Heart left ventricle (tissue), 16 donors: ENCODE results near the gene TMEM237. TPM values are rescaled to one million over a fixed set of nuclear protein-coding genes. Genes with fewer than 3 reads are reported as not detected.

Experiments
- ATAC-seq, 4 donors: fragments of 200-7000 bp; cut with Tn5 transposase; one replicate each; pipeline ENCODE4 v1.9.1; 2020 to 2022; ENCODE audit warnings: moderate library complexity in 4 of 4, mild to moderate bottlenecking in 3 of 4, moderate number of reproducible peaks in 1 of 4
- DNase-seq, 5 donors: peaks; one replicate each; pipeline ENCODE4 v3.0.0-alpha.2; 2020
- H3K27ac ChIP-seq, 12 donors: fragments of 200-600 bp; sonication (generic) in 4 of 12; one replicate each; pipeline versions ENCODE4 v1.5.0 to v1.8.0; 2016 to 2022; ENCODE audit warnings: mild to moderate bottlenecking in 2 of 12
- H3K27me3 ChIP-seq, 9 donors: fragments of 200-600 bp; sonication (generic) in 2 of 9; one replicate each; pipeline versions ENCODE4 v1.5.1 to v1.8.0; 2016 to 2022; ENCODE audit warnings: mild to moderate bottlenecking in 3 of 9
- H3K36me3 ChIP-seq, 9 donors: fragments of 200-600 bp; sonication (generic) in 2 of 9; one replicate each; pipeline versions ENCODE4 v1.5.0 to v1.8.0; 2018 to 2022; ENCODE audit warnings: mild to moderate bottlenecking in 2 of 9
- H3K4me1 ChIP-seq, 12 donors: fragments of 200-600 bp; sonication (generic) in 4 of 12; one replicate each; pipeline versions ENCODE4 v1.5.0 to v1.8.0; 2016 to 2022; ENCODE audit warnings: mild to moderate bottlenecking in 3 of 12
- H3K4me3 ChIP-seq, 12 donors: fragments of 200-600 bp; sonication (generic) in 4 of 12; one replicate each; pipeline versions ENCODE4 v1.5.0 to v1.8.0; 2017 to 2022; ENCODE audit warnings: mild to moderate bottlenecking in 9 of 12, moderate library complexity in 4 of 12
- H3K9me3 ChIP-seq, 12 donors: fragments of 200-600 bp; sonication (generic) in 4 of 12; one replicate each; pipeline versions ENCODE4 v1.5.0 to v1.8.0; 2016 to 2022; ENCODE audit warnings: mild to moderate bottlenecking in 1 of 12
- CTCF ChIP-seq, 12 donors: fragments of 200-600 bp; sonication (generic) in 4 of 12; IDR thresholded peaks; one replicate each; pipeline versions ENCODE4 v1.5.0 to v1.8.0; 2018 to 2022; ENCODE audit warnings: antibody characterized with exemption in 12 of 12, mild to moderate bottlenecking in 5 of 12
- POLR2A ChIP-seq, 2 donors: fragments of 450-650 bp; IDR thresholded peaks; one replicate each; pipeline ENCODE4 v1.6.1; 2017; ENCODE audit warnings: antibody characterized with exemption in 2 of 2, mild to moderate bottlenecking in 2 of 2, moderate library complexity in 2 of 2
- WGBS, 4 donors: extraction: QIAGEN DNeasy Blood & Tissue Kit in 2 of 4; methylation state at CpG; one replicate each; pipeline versions ENCODE4 v1.1.5 to v1.1.7; 2013 to 2018; 5-methylcytosine and 5-hydroxymethylcytosine counted together
- intact Hi-C, 10 donors: fragments of 100-400 bp; cut with DNase I; formaldehyde crosslinking; loops; one replicate each; pipeline versions ENCODE4 v1.11.1 to v1.14.2; 2022
- polyA plus RNA-seq, 2 donors: library from polyadenylated mRNA; stranded (reverse); fragments of 200-250 nt; gene quantifications; one replicate each; pipeline ENCODE4 v1.2.3, GENCODE V29; 2013
- total RNA-seq, 9 donors: library from RNA; depleted of rRNA in 2 of 9; stranded (reverse); fragments of >200 nt in 2 of 9; fragmentation: NEBNext Ultra II Directional in 3 of 9; extraction: Animal tissue kit (Norgen Biotek cat#: 25700) in 3 of 9; gene quantifications; one replicate each; pipeline versions ENCODE4 v1.1.0 to v1.2.4, GENCODE V29; 2016 to 2023
- donor health status: ischemic (EF 13 %, LVEDD 7.1; RV severe dilation, severe dysfunction).
- donor health status: healthy with polysubstance abuse.
- donor health status: DM: no; HTN: yes; CAD: no.
- donor health status: DM: no; HTN: no; CAD: no.
- donor health status: ischemic (EF 25% LVEDD 6.9; RV normal size, moderate dysfunction).
- donor health status: ischemic (EF 25% LVEDD 5.7; RV mildly dilated, moderate dysfunction).
- donor health status: healthy.
- donor health status: DM: yes; HTN: yes; CAD: no.
- donor health status: ischemic (EF 35%, LVEDD 5.7; RV mildly dilated, moderate dysfunction).
- donor health status: nonischemic (EF 11% LVEDD 7.7; RV severe dilation, severe dysfunction).
- donor health status: DM: yes; HTN: yes; CAD: no.
- donor health status: PGD.
- donor health status: ischemic (EF 29% LVEDD 5.4; RV normal size, mild dysfunction).
- donor health status: nonischemic (EF 23%, LVEDD 6.1; RV moderate dilation, normal function).

The TMEM237 gene
- total and polyA plus RNA-seq, 11 donors, result 9.5 to 25.2 (median 17.1) TPM

GRCh38 chr2:201644001-201644400 is 698 bp upstream of the TMEM237 start:
- intact Hi-C loops, result no loop called here
- Histone ChIP-seq H3K9me3 (no peaks in the 10 kb centered on the region), H3K36me3 (peaks cover 0 to 5% (median 0%) of the 10 kb centered on the region in 9 donors), H3K27me3 (no peaks in the 10 kb centered on the region), H3K4me3 (peak overlapping the region in 11 of 12 donors; percentile 64 to 98 (median 91)), H3K27ac (peak overlapping the region; percentile 30 to 97 (median 92)), H3K4me1 (peaks cover 0 to 20% (median 9%) of the 10 kb centered on the region in 12 donors)
- WGBS, 4 donors, result 37 to 46% (median 43%) methylated on average over 8 of the region's 8 CpGs
- ATAC-seq (peak in 3 of 4 donors; percentile 2 to 25 (median 4)), DNase-seq (no peak)
- no peak for TF ChIP-seq POLR2A (IDR thresholded peaks at IDR 0.05)
- no peak for TF ChIP-seq CTCF (IDR thresholded peaks at IDR 0.05)

- Histone ChIP-seq H3K4me3 (peak overlapping the region; percentile 64 to 98 (median 90)), H3K4me1 (peaks cover 0 to 20% (median 9%) of the 10 kb centered on the region in 12 donors), H3K36me3 (peaks cover 0 to 17% (median 10%) of the 10 kb centered on the region in 9 donors), H3K9me3 (no peaks in the 10 kb centered on the region), H3K27me3 (no peaks in the 10 kb centered on the region), H3K27ac (peak overlapping the region; percentile 69 to 97 (median 92))
- WGBS, 4 donors, result 0 to 1% (median 0%) methylated on average over 24 to 56 of the region's 56 CpGs
- peak; percentile 80 to 91 (median 82) for DNase-seq
- intact Hi-C loops, result no loop called here
- ATAC-seq, result peak; percentile 79 to 95 (median 93)
- TF ChIP-seq POLR2A (IDR thresholded peaks at IDR 0.05) (peak in 1 of 2 donors; percentile 61), CTCF (IDR thresholded peaks at IDR 0.05) (peak in 5 of 12 donors; percentile 7 to 24 (median 22))
Measured at GRCh38 chr2:201642579-201643215, 606 bp downstream of the TMEM237 start.

GRCh38 chr2:201642086-201642578 is 1.2 kb downstream of the TMEM237 start:
- DNase-seq (no peak), ATAC-seq (peak in 1 of 4 donors; percentile 10)
- H3K36me3 ChIP-seq, result peaks cover 0 to 23% (median 14%) of the 10 kb centered on the region in 9 donors
- 0 to 1% (median 0%) methylated on average over 16 of the region's 16 CpGs for WGBS, 4 donors
- H3K4me3 ChIP-seq, result peak overlapping the region; percentile 64 to 98 (median 90)
- no peaks in the 10 kb centered on the region for H3K9me3 ChIP-seq
- no peaks in the 10 kb centered on the region for H3K27me3 ChIP-seq
- peaks cover 0 to 20% (median 9%) of the 10 kb centered on the region in 12 donors for H3K4me1 ChIP-seq
- intact Hi-C loops, result no loop called here
- TF ChIP-seq CTCF (IDR thresholded peaks at IDR 0.05) (no peak), POLR2A (IDR thresholded peaks at IDR 0.05) (no peak)
- H3K27ac ChIP-seq, result peak overlapping the region; percentile 69 to 97 (median 92)

GRCh38 chr2:201639205-201639604 is 4.1 kb downstream of the TMEM237 start:
- no peak overlapping the region for H3K4me3 ChIP-seq
- no peak for ATAC-seq
- no peaks in the 10 kb centered on the region for H3K9me3 ChIP-seq
- H3K27ac ChIP-seq, result no peak overlapping the region
- DNase-seq, result no peak
- TF ChIP-seq CTCF (IDR thresholded peaks at IDR 0.05), result no peak
- H3K36me3 ChIP-seq, result peaks cover 0 to 52% (median 30%) of the 10 kb centered on the region in 9 donors
- no peaks in the 10 kb centered on the region for H3K27me3 ChIP-seq
- intact Hi-C loops, result loop anchor here in 1 of 10 donors (10.0 kb wide), 1 partner anchor 1124 kb away; the partner anchor contains the start of gene KCTD18
- peaks cover 0 to 16% (median 9%) of the 10 kb centered on the region in 12 donors for H3K4me1 ChIP-seq
- WGBS, 4 donors, result 71 to 79% (median 75%) methylated on average over 2 to 3 of the region's 3 CpGs
